Fibroblast of skin of left biceps (primary cell): ENCODE data around the gene COPS7A.

Experiments used
- DNase-seq, 2 experiments: peaks; one replicate each; pipeline ENCODE4 v3.0.0-alpha.2; 2013; ENCODE audit warnings: low read depth in 2 of 2

The COPS7A gene

GRCh38 chr12:6750506-6750905, 26.7 kb downstream of the COPS7A start:
- DNase-seq, result no peak

GRCh38 chr12:6751767-6752166, 27.9 kb downstream of the COPS7A start:
- no peak for DNase-seq

GRCh38 chr12:6752167-6752920, 28.5 kb downstream of the COPS7A start:
- DNase-seq, result no peak

- DNase-seq, result peak; percentile 98
Measured at GRCh38 chr12:6752921-6753771, 29.3 kb downstream of the COPS7A start, which contains the start of gene MLF2. Gene MLF2 (minus strand): TSS chr12:6753141. CDS start chr12:6752334, 807 bp downstream.

- DNase-seq, result no peak
Measured at GRCh38 chr12:6753772-6754356, 30.0 kb downstream of the COPS7A start.

GRCh38 chr12:6754411-6754810, 30.6 kb downstream of the COPS7A start:
- no peak for DNase-seq

GRCh38 chr12:6757028-6757690, 33.3 kb downstream of the COPS7A start:
- DNase-seq, result no peak

GRCh38 chr12:6758506-6759095, 34.8 kb downstream of the COPS7A start:
- DNase-seq, result no peak

- no peak for DNase-seq
Measured at GRCh38 chr12:6759741-6760140, 35.9 kb downstream of the COPS7A start.

- no peak for DNase-seq
Measured at GRCh38 chr12:6763380-6763779, 39.5 kb downstream of the COPS7A start.

- peak; percentile 99 to 100 for DNase-seq
Measured at GRCh38 chr12:6764011-6764828, 40.4 kb downstream of the COPS7A start.

- no peak for DNase-seq
Measured at GRCh38 chr12:6765048-6765633, 41.3 kb downstream of the COPS7A start.

- DNase-seq, result peak; percentile 86 to 89
Measured at GRCh38 chr12:6765634-6766581, 42.1 kb downstream of the COPS7A start, which contains the start of gene PTMS. Gene PTMS (plus strand): TSS chr12:6766363. CDS start chr12:6766706, 343 bp downstream.

- peak in 1 of 2 experiments; percentile 14 for DNase-seq
Measured at GRCh38 chr12:6766651-6767349, 43.0 kb downstream of the COPS7A start.

GRCh38 chr12:6767353-6768319, 43.8 kb downstream of the COPS7A start:
- no peak for DNase-seq

- DNase-seq, result no peak
Measured at GRCh38 chr12:6768437-6768914, 44.6 kb downstream of the COPS7A start.

- DNase-seq, result no peak
Measured at GRCh38 chr12:6768990-6769389, 45.1 kb downstream of the COPS7A start.
